T-helper 22 cell (primary cell): ENCODE data around the gene NFATC2IP.
"Not testable (repeated sequence)": the region's sequence is repeated elsewhere in the genome, so short reads cannot be mapped to it uniquely, and the experiment has no call there.

Experiments used
- DNase-seq: peaks from one replicate; pipeline ENCODE4 v3.0.0-alpha.2; 2020; ENCODE audit warnings: low read depth

NFATC2IP gene

DNA sequence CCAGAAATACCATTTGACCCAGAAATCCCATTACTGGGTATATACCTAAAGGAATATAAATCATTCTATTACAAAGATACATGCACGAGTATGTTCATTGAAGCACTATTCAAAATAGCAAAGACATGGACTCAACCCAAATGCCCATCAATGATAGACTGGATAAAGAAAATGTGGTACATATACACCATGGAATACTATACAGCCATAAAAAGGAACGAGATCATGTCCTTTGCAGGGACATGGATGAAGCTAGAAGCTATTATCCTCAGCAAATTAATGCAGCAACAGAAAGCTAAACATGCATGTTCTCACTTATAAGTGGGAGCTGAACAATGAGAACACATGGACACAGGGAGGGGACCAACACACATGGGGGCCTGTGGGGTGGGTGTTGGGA is 24.5 kb upstream of the NFATC2IP start:
- DNase-seq, result not testable (repeated sequence)

DNA sequence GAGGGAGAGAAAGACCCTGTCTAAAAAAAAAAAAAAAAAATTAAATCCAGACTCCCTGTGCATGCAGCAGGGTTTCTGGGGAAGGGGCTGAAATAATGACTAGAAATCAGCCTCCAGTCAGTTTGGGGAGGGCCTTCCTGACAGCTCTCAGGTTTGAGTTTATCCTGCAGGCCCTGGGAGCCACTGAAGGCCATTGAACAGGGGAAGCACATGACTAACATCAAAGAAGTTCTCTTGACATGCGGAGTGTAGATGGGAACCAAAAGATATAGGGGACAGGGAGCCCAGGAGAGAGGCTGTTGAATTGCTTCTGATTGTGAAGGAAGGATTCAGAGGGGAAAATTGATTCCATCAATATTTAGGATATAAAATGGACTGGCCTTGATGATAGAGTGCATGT is 22.9 kb upstream of the NFATC2IP start:
- DNase-seq, result no peak

DNA sequence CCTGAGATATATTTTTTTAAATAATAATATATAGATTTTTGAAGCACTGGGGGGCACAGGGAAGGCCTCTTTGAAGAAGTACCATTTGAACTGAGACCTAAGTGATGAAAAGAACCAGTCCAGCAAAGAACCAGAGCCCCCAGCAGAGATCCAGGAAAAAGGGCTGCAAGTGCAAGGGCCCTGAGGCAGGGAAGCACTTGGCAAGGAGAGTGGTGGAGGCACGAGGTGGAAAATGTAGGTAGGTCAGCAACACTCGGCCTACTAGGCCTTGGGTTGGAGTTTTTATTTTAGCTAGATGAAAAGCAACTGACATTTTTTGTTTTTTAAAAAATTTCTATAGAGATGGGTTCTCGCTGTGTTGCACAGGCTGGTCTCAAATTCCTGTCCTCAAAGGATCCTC is 20.5 kb upstream of the NFATC2IP start:
- DNase-seq, result no peak

DNA sequence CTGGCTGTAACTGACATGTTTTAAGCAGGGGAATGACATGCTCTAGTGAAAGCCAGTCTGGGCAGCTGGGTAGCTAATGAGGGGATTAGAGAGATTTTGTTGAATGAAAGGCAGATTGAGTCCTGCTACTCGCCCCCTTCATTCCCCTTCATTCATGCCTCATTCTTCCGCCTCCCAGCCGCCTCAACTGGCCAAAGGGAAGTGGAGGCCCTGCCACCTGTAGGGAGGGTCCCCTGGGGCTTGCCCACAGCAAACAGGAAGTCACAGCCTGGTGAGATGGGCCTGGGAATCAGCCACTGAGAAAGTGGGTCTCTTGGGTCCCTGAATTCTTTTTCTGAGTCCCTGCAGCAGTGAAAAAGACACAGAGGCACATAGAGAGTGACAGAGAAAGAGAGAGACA is 20.1 kb upstream of the NFATC2IP start:
- no peak for DNase-seq

DNA sequence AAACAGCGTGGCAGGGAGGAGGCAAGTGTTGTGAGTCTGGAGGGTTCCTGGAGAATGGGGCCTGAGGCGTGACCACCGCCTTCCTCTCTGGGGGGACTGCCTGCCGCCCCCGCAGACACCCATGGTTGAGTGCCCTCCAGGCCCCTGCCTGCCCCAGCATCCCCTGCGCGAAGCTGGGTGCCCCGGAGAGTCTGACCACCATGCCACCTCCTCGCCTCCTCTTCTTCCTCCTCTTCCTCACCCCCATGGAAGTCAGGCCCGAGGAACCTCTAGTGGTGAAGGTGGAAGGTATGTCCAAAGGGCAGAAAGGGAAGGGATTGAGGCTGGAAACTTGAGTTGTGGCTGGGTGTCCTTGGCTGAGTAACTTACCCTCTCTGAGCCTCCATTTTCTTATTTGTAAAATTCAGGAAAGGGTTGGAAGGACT is 18.9 kb upstream of the NFATC2IP start, which contains the start of gene CD19:
TSS of gene CD19 (plus strand) at position 171 of the 425 bp plus-strand sequence. CDS start at position 201, 30 bp downstream.
- DNase-seq, result no peak

DNA sequence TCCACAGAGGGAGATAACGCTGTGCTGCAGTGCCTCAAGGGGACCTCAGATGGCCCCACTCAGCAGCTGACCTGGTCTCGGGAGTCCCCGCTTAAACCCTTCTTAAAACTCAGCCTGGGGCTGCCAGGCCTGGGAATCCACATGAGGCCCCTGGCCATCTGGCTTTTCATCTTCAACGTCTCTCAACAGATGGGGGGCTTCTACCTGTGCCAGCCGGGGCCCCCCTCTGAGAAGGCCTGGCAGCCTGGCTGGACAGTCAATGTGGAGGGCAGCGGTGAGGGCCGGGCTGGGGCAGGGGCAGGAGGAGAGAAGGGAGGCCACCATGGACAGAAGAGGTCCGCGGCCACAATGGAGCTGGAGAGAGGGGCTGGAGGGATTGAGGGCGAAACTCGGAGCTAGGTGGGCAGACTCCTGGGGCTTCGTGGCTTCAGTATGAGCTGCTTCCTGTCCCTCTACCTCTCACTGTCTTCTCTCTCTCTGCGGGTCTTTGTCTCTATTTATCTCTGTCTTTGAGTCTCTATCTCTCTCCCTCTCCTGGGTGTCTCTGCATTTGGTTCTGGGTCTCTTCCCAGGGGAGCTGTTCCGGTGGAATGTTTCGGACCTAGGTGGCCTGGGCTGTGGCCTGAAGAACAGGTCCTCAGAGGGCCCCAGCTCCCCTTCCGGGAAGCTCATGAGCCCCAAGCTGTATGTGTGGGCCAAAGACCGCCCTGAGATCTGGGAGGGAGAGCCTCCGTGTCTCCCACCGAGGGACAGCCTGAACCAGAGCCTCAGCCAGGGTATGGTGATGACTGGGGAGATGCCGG is 18.2 kb upstream of the NFATC2IP start:
- DNase-seq, result no peak

DNA sequence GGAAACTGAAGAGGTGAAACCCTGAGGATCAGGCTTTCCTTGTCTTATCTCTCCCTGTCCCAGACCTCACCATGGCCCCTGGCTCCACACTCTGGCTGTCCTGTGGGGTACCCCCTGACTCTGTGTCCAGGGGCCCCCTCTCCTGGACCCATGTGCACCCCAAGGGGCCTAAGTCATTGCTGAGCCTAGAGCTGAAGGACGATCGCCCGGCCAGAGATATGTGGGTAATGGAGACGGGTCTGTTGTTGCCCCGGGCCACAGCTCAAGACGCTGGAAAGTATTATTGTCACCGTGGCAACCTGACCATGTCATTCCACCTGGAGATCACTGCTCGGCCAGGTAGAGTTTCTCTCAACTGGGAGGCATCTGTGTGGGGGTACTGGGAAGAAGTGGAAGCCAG is 17.6 kb upstream of the NFATC2IP start:
- no peak for DNase-seq

DNA sequence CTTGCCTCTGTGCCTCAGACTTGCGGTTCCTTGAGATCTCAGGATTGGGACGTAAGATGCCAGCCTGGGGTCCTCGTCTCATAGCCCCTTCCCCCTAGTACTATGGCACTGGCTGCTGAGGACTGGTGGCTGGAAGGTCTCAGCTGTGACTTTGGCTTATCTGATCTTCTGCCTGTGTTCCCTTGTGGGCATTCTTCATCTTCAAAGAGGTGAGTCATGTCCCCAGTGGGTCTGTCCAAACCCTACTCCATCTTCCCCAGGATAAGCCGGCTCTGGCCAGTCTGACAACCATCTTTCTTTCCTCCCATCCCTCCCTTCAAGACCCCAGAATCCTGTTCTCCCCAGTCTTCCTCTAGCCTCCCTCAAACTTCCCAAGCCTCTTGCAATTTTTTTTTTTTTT is 15.4 kb upstream of the NFATC2IP start:
- DNase-seq, result no peak

DNA sequence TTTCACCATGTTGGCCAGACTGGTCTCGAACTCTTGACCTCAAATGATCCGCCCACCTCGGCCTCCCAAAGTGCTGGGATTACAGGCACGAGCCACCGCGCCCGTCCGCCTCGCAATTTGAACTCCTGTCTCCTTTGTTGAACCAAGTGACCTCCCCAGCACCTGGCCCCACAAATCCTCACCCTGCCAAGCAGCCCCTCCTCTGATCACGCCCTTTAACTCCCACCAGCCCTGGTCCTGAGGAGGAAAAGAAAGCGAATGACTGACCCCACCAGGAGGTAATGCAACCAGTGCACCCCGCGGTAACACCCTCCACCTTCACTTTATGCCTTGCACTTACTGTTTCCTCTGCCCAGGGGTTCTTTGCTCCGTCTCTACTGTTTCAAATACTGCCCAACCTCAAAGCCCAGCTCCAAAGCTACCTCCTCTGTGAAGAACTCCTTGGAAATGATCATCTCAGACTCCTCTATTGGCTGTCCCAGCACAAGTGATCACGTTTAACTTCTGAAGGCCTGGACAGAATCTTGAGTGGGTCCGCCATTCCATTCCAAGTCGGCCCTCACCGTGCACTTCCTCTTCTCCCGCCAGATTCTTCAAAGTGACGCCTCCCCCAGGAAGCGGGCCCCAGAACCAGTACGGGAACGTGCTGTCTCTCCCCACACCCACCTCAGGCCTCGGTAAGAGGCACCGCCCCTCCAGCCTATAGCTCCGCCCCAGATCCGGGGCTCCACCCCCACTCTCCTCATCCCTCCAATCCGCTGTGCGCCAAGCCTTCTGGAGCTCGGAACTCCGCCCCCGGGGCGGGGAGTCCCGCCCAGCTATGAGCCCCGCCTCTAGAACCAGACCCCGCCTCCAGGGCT is 14.6 kb upstream of the NFATC2IP start:
- peak; percentile 63 for DNase-seq

DNA sequence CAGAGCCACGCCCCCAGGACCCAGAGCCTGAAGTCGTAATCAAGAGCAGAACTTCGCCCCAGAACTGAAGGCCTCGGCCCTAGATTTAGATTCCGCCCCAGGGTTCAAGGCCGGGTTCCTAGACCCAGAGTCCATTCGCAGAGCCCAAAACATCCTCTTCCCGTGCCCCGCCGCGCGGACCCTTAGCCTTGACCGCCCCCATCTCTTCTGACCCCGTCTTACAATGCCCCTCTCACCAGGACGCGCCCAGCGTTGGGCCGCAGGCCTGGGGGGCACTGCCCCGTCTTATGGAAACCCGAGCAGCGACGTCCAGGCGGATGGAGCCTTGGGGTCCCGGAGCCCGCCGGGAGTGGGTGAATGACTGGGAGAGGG is 14.0 kb upstream of the NFATC2IP start:
- DNase-seq, result no peak

DNA sequence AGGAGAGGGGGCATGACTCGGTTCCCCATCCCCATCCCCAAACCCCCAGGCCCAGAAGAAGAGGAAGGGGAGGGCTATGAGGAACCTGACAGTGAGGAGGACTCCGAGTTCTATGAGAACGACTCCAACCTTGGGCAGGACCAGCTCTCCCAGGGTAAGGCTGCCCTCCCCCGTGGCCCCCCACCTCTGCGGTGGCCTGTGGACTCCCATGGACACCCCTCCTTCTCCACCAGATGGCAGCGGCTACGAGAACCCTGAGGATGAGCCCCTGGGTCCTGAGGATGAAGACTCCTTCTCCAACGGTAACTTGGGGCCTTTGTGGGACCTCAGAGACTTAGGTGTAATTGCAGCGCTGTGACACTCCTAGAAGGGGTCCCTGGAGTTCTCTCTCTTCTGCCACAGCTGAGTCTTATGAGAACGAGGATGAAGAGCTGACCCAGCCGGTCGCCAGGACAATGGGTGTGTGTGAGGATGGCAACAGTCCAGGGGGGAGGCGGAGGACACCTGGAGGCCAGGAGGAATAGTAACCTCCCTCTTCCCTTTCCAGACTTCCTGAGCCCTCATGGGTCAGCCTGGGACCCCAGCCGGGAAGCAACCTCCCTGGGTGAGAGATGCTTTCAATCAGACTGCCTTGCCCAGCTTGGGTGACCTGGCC is 13.4 kb upstream of the NFATC2IP start:
- DNase-seq, result no peak

DNA sequence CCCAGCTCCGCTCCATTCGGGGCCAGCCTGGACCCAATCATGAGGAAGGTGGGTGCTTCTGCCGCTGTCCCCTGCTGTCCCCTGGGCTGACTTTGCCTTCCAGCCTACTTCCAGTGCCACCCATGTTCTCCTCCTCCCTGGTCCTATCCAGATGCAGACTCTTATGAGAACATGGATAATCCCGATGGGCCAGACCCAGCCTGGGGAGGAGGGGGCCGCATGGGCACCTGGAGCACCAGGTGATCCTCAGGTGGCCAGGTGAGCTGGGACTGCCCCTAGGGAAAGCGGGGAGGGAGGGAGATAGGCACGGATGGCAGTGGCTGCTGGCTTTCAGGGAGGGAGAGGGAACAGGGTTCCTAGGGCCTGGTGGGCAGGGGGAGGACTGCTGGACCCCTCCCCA is 12.0 kb upstream of the NFATC2IP start:
- no peak for DNase-seq

DNA sequence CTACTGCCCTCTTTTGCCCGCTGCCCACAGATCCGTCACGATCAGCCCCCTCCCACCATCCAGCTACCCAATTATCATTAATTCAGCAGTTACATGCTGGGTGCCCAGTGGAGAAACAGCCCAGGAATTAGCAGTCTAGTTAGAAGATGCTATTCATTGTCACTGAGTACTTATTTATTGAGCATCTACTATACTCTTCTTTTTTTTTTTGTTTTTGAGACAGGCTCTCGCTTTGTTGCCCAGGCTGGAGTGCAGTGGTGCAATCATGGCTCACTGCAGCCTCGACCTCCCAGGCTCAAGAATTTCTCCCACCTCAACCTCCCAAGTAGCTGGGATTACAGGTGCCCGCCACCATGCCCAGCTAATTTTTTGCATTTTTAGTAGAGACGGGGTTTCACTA is 10.9 kb upstream of the NFATC2IP start:
- not testable (repeated sequence) for DNase-seq

DNA sequence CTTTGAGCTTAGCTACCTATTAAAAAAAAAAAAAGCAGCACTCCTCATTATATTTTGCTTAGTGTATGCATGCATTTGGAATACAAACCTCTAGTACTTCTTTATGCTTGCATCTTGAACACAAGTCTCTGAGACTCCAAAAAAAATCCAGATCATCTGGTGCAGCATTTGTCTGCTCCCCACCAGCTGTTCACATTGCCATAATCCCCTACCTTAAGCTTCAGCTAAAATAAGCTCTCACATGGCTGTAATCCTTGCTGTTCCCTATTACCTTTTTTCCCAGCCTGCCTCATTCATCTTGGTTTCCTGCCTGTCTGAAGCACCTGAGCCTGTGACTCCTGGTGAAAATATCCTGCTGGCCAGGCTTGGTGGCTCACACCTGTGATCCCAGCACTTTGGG is 7.5 kb upstream of the NFATC2IP start:
- DNase-seq, result no peak

DNA sequence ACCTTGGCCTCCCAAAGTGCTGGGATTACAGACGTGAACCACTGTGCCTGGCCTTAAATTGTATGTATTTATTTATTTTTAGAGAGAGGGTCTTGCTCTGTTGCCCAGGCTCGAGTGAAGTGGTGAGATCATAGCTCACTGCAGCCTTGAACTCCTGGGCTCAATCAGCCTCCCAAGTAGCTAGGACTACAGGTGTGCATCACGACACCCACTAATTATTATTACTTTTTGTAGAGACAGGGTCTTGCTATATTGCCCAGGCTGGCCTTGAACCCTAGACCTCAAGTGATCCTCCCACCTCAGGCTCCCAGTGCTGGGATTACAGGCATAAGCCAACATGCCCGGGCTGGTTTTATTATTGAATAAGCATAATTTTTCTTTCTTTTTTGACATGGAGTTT is 4.1 kb upstream of the NFATC2IP start:
- DNase-seq, result no peak

DNA sequence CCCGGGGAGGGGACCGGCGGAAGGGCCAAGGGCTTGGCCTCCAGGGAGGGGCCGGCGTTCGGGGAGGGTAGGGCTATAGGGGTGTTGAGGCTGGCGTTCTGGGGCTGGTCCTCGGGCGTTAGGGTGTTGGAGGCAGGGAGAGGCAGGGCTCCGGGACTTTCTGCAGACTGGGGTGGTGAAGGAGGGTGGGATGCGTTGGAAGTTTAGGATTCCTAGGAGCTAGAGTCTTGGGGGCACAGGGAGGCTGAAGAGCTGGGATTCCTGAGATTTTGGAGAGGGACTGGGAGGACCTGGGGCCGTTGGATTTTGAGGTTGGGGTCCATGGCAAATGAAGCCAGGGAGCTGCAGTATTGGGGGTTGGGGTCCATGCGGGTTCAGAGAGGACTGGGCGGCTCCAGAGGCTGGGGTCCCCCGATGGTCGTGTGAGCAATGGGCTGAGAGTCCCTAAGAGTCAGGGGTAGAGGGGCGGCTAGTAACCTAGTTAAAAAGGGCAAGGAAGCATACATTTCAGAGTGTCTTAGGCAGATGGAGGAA is 740 bp downstream of the NFATC2IP start:
- no peak for DNase-seq

DNA sequence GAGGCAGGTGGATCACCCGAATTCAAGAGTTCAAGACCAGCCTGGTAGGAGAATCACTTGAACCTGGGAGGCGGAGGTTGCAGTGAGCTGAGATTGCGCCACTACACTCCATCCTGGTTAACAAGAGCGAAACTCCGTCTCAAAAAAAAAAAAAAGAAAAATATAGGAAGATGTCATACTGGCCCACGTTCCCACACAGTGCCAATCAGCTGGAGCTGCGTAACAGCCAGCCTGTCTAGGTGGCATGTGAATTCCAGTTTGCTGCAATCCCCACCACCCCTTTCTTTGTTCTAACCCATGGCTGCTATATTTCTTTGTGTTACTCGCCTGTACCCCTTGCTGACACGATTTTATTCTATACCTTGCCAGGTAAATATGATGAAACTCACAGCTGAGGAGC is 7.5 kb downstream of the NFATC2IP start:
- DNase-seq, result no peak

DNA sequence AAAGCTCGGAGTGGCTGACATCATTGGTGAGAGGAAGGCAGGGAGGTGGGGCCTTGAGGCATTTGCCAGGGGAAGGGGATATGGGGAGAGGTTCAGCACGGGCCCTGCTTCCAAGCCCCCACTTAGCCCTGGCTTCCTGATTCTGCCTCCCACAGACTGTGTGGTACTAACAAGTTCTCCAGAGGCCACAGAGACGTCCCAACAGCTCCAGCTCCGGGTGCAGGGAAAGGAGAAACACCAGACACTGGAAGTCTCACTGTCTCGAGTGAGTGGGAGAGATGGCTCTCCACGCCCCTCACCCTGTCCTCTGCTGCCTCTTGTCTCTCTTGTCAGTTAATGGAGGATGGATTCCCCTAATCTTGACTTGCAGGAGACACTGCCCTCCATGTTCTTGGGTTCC is 8.1 kb downstream of the NFATC2IP start:
- DNase-seq, result no peak

DNA sequence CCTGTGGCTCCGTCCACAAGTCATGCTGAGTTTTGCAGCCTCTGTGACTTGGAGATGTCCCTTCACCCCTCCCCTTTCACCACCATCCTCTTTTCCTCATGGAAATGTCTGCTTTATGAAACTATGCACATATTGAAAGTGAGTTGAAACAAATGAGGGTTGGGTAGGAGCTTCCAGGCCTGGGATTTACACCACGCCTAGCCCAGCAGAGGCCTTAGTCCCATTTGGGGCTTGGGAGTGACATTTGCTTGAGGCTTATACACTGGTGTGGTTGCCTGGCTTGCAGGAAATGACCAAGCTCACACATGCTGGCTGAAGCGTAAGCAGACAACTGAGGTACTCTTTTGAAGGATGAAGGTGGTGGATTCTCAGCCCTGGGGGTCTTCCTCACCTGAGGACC is 13.3 kb downstream of the NFATC2IP start:
- no peak for DNase-seq

DNA sequence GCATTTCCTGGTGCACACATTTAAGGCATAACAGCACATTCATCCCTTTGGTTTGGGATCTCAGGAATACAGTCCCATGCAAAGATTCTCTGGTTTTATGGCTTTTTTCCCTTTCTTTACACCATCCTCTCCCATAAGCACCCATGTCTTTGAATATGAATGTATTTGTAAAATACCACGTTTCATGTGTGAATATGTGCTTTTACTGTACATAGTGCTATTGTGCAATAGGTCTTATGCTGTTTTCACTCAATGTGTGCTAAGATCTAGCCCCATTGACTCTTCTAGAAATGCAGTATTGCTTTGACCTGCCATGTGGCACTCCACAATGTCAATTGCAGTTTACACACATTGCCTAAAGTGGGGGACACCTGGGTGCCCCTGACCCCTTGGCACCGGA is 13.8 kb downstream of the NFATC2IP start:
- DNase-seq, result no peak

DNA sequence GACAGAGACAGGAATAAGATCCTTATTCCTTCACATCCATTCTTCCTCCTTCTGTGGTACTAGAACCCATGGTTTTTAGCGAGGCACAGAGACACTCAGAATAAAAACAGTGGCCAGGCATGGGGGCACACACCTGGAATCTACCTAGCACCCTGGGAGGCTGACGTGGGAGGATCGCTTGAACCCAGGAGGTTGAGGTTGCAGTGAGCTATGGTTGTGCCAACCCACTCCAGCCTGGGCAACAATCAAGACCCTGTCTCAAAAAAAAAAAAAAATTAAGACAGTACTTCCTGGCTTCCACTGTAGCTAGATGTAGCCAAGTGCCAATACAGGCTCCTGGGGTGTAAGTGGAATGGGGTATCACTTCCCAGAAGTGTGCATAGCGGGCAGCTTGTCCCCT is 16.4 kb downstream of the NFATC2IP start:
- DNase-seq, result no peak

DNA sequence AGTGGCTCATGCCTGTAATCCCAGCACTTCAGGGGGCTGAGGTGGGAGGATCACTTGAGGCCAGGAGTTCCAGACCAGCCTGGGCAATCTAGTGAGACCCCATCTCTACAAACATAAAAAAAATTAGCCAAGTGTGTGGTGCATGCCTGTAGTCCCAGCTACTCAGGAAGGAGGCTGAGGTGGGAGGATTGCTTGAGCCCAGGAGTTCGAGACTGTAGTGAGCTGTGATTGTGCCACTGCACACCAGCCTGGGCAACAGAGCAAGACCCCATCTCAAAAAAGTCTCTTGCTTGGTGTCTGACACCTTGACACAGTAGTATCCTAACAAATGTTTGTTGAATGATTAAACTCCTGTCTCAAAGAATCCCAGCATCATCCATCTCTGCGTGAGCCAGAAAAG is 19.0 kb downstream of the NFATC2IP start:
- DNase-seq, result not testable (repeated sequence)
